Left hindlimb (tissue), 1 donor: ENCODE results near the gene CDKL5.

Source experiments
- DNase-seq: peaks from one replicate; pipeline ENCODE4 v3.0.0-alpha.2; 2018

The CDKL5 gene

GRCh38 chrX:18461431-18461830 is 36.0 kb downstream of the CDKL5 start:
- DNase-seq = no peak

- DNase-seq = no peak
These were observed 39.1 kb downstream of the CDKL5 start for GRCh38 chrX:18464499-18464898.

GRCh38 chrX:18465051-18465450 is 39.6 kb downstream of the CDKL5 start:
- no peak for DNase-seq

GRCh38 chrX:18468599-18468998 is 43.2 kb downstream of the CDKL5 start:
- DNase-seq = no peak

- DNase-seq = no peak
These were observed 45.9 kb downstream of the CDKL5 start for GRCh38 chrX:18471296-18471695.

GRCh38 chrX:18490806-18491555 is 65.6 kb downstream of the CDKL5 start:
- DNase-seq = no peak

GRCh38 chrX:18491587-18492340 is 66.4 kb downstream of the CDKL5 start:
- no peak for DNase-seq

GRCh38 chrX:18534949-18535348 is 109.5 kb downstream of the CDKL5 start:
- DNase-seq = no peak

- DNase-seq = no peak
These were observed 111.7 kb downstream of the CDKL5 start for GRCh38 chrX:18537068-18537467.

- DNase-seq = no peak
These were observed 112.1 kb downstream of the CDKL5 start for GRCh38 chrX:18537524-18537923.

- no peak for DNase-seq
These were observed 116.7 kb downstream of the CDKL5 start for GRCh38 chrX:18542131-18542530.

GRCh38 chrX:18542905-18543304 is 117.5 kb downstream of the CDKL5 start:
- DNase-seq = peak; percentile 47

GRCh38 chrX:18543738-18544137 is 118.3 kb downstream of the CDKL5 start:
- DNase-seq = no peak

- DNase-seq = no peak
These were observed 120.4 kb downstream of the CDKL5 start for GRCh38 chrX:18545771-18546170.

- no peak for DNase-seq
These were observed 123.6 kb downstream of the CDKL5 start for GRCh38 chrX:18548996-18549395.

GRCh38 chrX:18549643-18550042 is 124.2 kb downstream of the CDKL5 start:
- DNase-seq = no peak

GRCh38 chrX:18557879-18558278 is 132.5 kb downstream of the CDKL5 start:
- DNase-seq = no peak

GRCh38 chrX:18558799-18559198 is 133.4 kb downstream of the CDKL5 start:
- no peak for DNase-seq

- DNase-seq = no peak
These were observed 135.6 kb downstream of the CDKL5 start for GRCh38 chrX:18561020-18561419.

GRCh38 chrX:18565727-18566126 is 140.3 kb downstream of the CDKL5 start:
- DNase-seq = no peak

- DNase-seq = no peak
These were observed 141.3 kb downstream of the CDKL5 start for GRCh38 chrX:18566748-18567147.

- DNase-seq = no peak
These were observed 148.1 kb downstream of the CDKL5 start for GRCh38 chrX:18573556-18573955.

- no peak for DNase-seq
These were observed 149.2 kb downstream of the CDKL5 start for GRCh38 chrX:18574591-18574990.

- no peak for DNase-seq
These were observed 150.3 kb downstream of the CDKL5 start for GRCh38 chrX:18575744-18576143.
